GM18870 (cell line): ENCODE measurements around the gene SUPT16H.
"Not testable (repeated sequence)": the region's sequence is repeated elsewhere in the genome, so short reads cannot be mapped to it uniquely, and the experiment has no call there.

Experiments
- ATAC-seq: cut with Tn5 transposase; IDR thresholded peaks from one replicate; pipeline ENCODE4 v1.9.1; 2021; ENCODE audit warnings: moderate library complexity; ENCODE audit not compliant: unreplicated experiment

The SUPT16H gene

DNA sequence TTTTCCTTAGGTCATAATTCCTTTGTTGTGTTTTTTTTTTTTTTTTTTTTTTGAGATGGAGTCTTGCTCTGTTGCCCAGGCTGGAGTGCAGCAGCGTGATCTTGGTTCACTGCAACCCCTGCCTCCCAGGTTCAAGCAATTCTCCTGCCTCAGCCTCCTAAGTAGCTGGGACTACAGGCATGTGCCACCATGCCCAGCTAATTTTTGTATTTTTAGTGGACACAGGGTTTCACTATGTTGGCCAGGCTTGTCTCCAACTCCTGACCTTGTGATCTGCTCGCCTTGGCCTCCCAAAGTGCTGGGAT is 81.0 kb downstream of the SUPT16H start:
- not testable (repeated sequence) for ATAC-seq

- no peak for ATAC-seq
Observed at GRCh38 chr14:21302013-21302835, 81.6 kb downstream of the SUPT16H start.
